Ovary (tissue), 3 donors: ENCODE results near the gene MKLN1.

ENCODE experiments used
- EP300 ChIP-seq: sonication (generic); formaldehyde crosslinking; IDR thresholded peaks from one replicate; pipeline ENCODE4 v1.6.1; 2017; ENCODE audit warnings: antibody characterized with exemption
- POLR2A ChIP-seq: fragments of 450-650 bp; IDR thresholded peaks from one replicate; pipeline ENCODE4 v1.6.1; 2017; ENCODE audit warnings: antibody characterized with exemption, mild to moderate bottlenecking, moderate library complexity
- TF ChIP-seq, protein P1 (sequence below), 3 donors: fragments of 450-650 bp in 2 of 3; fragments of 200-600 bp in 1 of 3; IDR thresholded peaks; one replicate each; pipeline versions ENCODE4 v1.5.1 to v1.8.0; 2016 to 2022; ENCODE audit warnings: antibody characterized with exemption in 3 of 3, mild to moderate bottlenecking in 1 of 3
- donor health status: DM: no; HTN: no; CAD: no.

DNA sequence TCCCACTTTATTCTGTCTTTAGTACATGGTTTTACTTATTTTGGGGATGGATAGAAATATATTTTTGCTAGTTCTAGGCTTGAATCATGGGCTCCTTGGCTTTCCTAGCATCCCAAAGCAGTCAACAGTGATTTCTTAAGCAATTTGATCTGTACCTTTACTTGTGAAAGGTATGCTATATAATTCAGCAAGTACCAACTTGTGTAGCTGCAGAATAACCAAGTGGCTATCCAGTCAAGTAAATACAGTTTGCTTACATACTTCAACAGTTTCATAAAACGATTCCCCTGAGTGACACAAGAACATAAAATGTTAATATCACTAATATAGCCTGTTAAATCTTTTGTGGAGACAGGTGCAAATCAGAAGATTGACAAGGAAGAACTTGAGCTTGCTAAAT, 161.5 kb downstream of the MKLN1 start:
- no peak for TF ChIP-seq POLR2A
- TF ChIP-seq, protein P1, sequence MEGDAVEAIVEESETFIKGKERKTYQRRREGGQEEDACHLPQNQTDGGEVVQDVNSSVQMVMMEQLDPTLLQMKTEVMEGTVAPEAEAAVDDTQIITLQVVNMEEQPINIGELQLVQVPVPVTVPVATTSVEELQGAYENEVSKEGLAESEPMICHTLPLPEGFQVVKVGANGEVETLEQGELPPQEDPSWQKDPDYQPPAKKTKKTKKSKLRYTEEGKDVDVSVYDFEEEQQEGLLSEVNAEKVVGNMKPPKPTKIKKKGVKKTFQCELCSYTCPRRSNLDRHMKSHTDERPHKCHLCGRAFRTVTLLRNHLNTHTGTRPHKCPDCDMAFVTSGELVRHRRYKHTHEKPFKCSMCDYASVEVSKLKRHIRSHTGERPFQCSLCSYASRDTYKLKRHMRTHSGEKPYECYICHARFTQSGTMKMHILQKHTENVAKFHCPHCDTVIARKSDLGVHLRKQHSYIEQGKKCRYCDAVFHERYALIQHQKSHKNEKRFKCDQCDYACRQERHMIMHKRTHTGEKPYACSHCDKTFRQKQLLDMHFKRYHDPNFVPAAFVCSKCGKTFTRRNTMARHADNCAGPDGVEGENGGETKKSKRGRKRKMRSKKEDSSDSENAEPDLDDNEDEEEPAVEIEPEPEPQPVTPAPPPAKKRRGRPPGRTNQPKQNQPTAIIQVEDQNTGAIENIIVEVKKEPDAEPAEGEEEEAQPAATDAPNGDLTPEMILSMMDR (IDR thresholded peaks at IDR 0.05), result no peak
- no peak for TF ChIP-seq EP300
